ENCODE results near the gene USP7. TPM values are rescaled to one million over a fixed set of nuclear protein-coding genes. Genes with fewer than 3 reads are reported as not detected.

USP7 gene
- total RNA-seq, 1 experiment from 2014 or later, result 125 TPM

- POLR2A ChIA-PET, result no interaction called here
- CTCF ChIA-PET, result interaction anchor here (0.7 kb wide), 1 partner anchor 46 kb away, joined by 3 read pairs; no protein-coding TSS in a partner anchor
- no TSS peak for BruUV-seq (replicated peaks)
- DNase-seq (ENCODE audit: low read depth, low spot score), result no peak
- H3K9me3 ChIP-seq (ENCODE audit: control insufficient read depth, insufficient read depth, low read depth, low read length), result no peaks in the 10 kb centered on the region
- no peaks in the 10 kb centered on the region for H3K27me3 ChIP-seq (ENCODE audit: control insufficient read depth, insufficient read depth, low read length)
- no peaks in the 10 kb centered on the region for H3K4me1 ChIP-seq (ENCODE audit: control insufficient read depth, insufficient read depth, low read length)
- H3K27ac ChIP-seq (ENCODE audit: low read length), result no peak overlapping the region
- H3K4me3 ChIP-seq (ENCODE audit: low read depth in 2 of 2, low read length in 2 of 2), result no peak overlapping the region
- ATAC-seq, result no peak
- intact Hi-C loops (cut with micrococcal nuclease; ENCODE audit: unreplicated experiment), result no loop called here
- in situ Hi-C loops (cut with HindIII; ENCODE audit: low pct_unique_long_range_greater_than_20kb, low sequenced_read_pairs), result no loop called here
- TF ChIP-seq TCF7L2 (IDR thresholded peaks at IDR 0.05; ENCODE audit: low read depth, low read length), result no peak
- no peak for TF ChIP-seq POLR2AphosphoS5 (IDR thresholded peaks at IDR 0.05; ENCODE audit: low read depth, low read length)
- TF ChIP-seq CTCF (IDR thresholded peaks at IDR 0.05), result no peak
- H3K36me3 ChIP-seq (ENCODE audit: control insufficient read depth, insufficient read depth, low read length), result no peaks in the 10 kb centered on the region
Observed at GRCh38 chr16:8975039-8975438, 11.3 kb upstream of the USP7 start.

GRCh38 chr16:8972843-8973586 lies 9.3 kb upstream of the USP7 start:
- DNase-seq (ENCODE audit: low read depth, low spot score) (no peak), ATAC-seq (no peak)
- Histone ChIP-seq H3K4me3 (ENCODE audit: low read depth in 2 of 2, low read length in 2 of 2) (no peak overlapping the region), H3K4me1 (ENCODE audit: control insufficient read depth, insufficient read depth, low read length) (no peaks in the 10 kb centered on the region), H3K36me3 (ENCODE audit: control insufficient read depth, insufficient read depth, low read length) (no peaks in the 10 kb centered on the region), H3K27ac (ENCODE audit: low read length) (no peak overlapping the region), H3K9me3 (ENCODE audit: control insufficient read depth, insufficient read depth, low read depth, low read length) (no peaks in the 10 kb centered on the region), H3K27me3 (ENCODE audit: control insufficient read depth, insufficient read depth, low read length) (no peaks in the 10 kb centered on the region)
- intact Hi-C loops (cut with micrococcal nuclease; ENCODE audit: unreplicated experiment) (no loop called here), in situ Hi-C loops (cut with HindIII; ENCODE audit: low pct_unique_long_range_greater_than_20kb, low sequenced_read_pairs) (no loop called here)
- POLR2A ChIA-PET, result no interaction called here
- BruUV-seq (replicated peaks), result no TSS peak
- TF ChIP-seq CTCF (IDR thresholded peaks at IDR 0.05), result no peak
- no peak for TF ChIP-seq POLR2AphosphoS5 (IDR thresholded peaks at IDR 0.05; ENCODE audit: low read depth, low read length)
- TF ChIP-seq REST (IDR thresholded peaks at IDR 0.05; ENCODE audit: insufficient read depth in 1 of 2, low read depth in 2 of 2, low read length in 1 of 2), result no peak
- TF ChIP-seq SIN3A (IDR thresholded peaks at IDR 0.05; ENCODE audit: borderline replicate concordance, insufficient read depth, low read depth, low read length), result no peak
- no peak for TF ChIP-seq TCF7L2 (IDR thresholded peaks at IDR 0.05; ENCODE audit: low read depth, low read length)
- CTCF ChIA-PET, result no interaction called here

Data from Panc1 (cell line).